Upper lobe of right lung (tissue), 1 donor: Measurements from ENCODE around the gene XPO5. TPM values are rescaled to one million over a fixed set of nuclear protein-coding genes. Genes with fewer than 3 reads are reported as not detected.

Experiments used
- ATAC-seq: fragments of 200-7000 bp; cut with Tn5 transposase; one replicate; pipeline ENCODE4 v1.9.1; 2020; ENCODE audit warnings: mild to moderate bottlenecking, moderate library complexity
- DNase-seq: peaks from one replicate; pipeline ENCODE4 v3.0.0-alpha.2; 2020
- H3K27ac ChIP-seq: fragments of 200-600 bp; one replicate; pipeline ENCODE4 v1.8.0; 2022
- H3K27me3 ChIP-seq: fragments of 200-600 bp; one replicate; pipeline ENCODE4 v1.8.0; 2022; ENCODE audit warnings: mild to moderate bottlenecking
- H3K36me3 ChIP-seq: fragments of 200-600 bp; one replicate; pipeline ENCODE4 v1.8.0; 2022
- H3K4me1 ChIP-seq: fragments of 200-600 bp; one replicate; pipeline ENCODE4 v1.8.0; 2022
- H3K4me3 ChIP-seq: fragments of 200-600 bp; one replicate; pipeline ENCODE4 v1.8.0; 2022; ENCODE audit warnings: mild to moderate bottlenecking
- H3K9me3 ChIP-seq: fragments of 200-600 bp; one replicate; pipeline ENCODE4 v1.8.0; 2022
- intact Hi-C: fragments of 100-400 bp; cut with DNase I; formaldehyde crosslinking; loops from one replicate; pipeline ENCODE4 v1.11.0; 2022
- total RNA-seq: library from RNA; stranded (reverse); fragmentation: NEBNext Ultra II Directional; extraction: Animal tissue kit (Norgen Biotek cat#: 25700); gene quantifications from one replicate; pipeline ENCODE4 v1.2.1, GENCODE V29; 2021
- TF ChIP-seq, protein P1 (sequence below): fragments of 200-600 bp; IDR thresholded peaks from one replicate; pipeline ENCODE4 v1.8.0; 2022; ENCODE audit warnings: antibody characterized with exemption
- donor health status: DM: no; HTN: yes; CAD: no; lungs with severe emphysema.

Gene XPO5
- total RNA-seq, 1 donor from 2014 or later: 36.9 TPM

- Histone ChIP-seq H3K4me1 (peaks cover 11% of the 10 kb centered on the region), H3K9me3 (no peaks in the 10 kb centered on the region), H3K4me3 (peak overlapping the region; percentile 86), H3K36me3 (no peaks in the 10 kb centered on the region), H3K27ac (peak overlapping the region; percentile 87), H3K27me3 (no peaks in the 10 kb centered on the region)
- DNase-seq (no peak), ATAC-seq (no peak)
- TF ChIP-seq, protein P1, sequence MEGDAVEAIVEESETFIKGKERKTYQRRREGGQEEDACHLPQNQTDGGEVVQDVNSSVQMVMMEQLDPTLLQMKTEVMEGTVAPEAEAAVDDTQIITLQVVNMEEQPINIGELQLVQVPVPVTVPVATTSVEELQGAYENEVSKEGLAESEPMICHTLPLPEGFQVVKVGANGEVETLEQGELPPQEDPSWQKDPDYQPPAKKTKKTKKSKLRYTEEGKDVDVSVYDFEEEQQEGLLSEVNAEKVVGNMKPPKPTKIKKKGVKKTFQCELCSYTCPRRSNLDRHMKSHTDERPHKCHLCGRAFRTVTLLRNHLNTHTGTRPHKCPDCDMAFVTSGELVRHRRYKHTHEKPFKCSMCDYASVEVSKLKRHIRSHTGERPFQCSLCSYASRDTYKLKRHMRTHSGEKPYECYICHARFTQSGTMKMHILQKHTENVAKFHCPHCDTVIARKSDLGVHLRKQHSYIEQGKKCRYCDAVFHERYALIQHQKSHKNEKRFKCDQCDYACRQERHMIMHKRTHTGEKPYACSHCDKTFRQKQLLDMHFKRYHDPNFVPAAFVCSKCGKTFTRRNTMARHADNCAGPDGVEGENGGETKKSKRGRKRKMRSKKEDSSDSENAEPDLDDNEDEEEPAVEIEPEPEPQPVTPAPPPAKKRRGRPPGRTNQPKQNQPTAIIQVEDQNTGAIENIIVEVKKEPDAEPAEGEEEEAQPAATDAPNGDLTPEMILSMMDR: no peak
- intact Hi-C loops: no loop called here
Measured at GRCh38 chr6:43476746-43477145, 99.1 kb downstream of the XPO5 start.

GRCh38 chr6:43475516-43475915 is 100.3 kb downstream of the XPO5 start:
- Histone ChIP-seq H3K36me3 (no peaks in the 10 kb centered on the region), H3K27me3 (no peaks in the 10 kb centered on the region), H3K9me3 (no peaks in the 10 kb centered on the region), H3K4me1 (peaks cover 11% of the 10 kb centered on the region), H3K27ac (no peak overlapping the region), H3K4me3 (no peak overlapping the region)
- ATAC-seq (no peak), DNase-seq (no peak)
- intact Hi-C loops: no loop called here
- TF ChIP-seq, protein P1: no peak

- Histone ChIP-seq H3K27ac (no peak overlapping the region), H3K4me3 (no peak overlapping the region), H3K36me3 (no peaks in the 10 kb centered on the region), H3K9me3 (no peaks in the 10 kb centered on the region), H3K4me1 (no peaks in the 10 kb centered on the region), H3K27me3 (peaks cover 9% of the 10 kb centered on the region)
- TF ChIP-seq, protein P1: no peak
- intact Hi-C loops: no loop called here
- DNase-seq (no peak), ATAC-seq (no peak)
Measured at GRCh38 chr6:43472515-43472914, 103.3 kb downstream of the XPO5 start.

Other genes starting within 250 kb of the XPO5 start
- 16.4 TPM for gene ZNF318, start 206.4 kb downstream of the XPO5 start, total RNA-seq
- gene ABCC10, start 148.5 kb downstream of the XPO5 start, total RNA-seq: 30.0 TPM
- 0.23 TPM for gene DLK2, start 120.5 kb downstream of the XPO5 start, total RNA-seq
- 31.2 TPM for gene TJAP1, start 98.5 kb downstream of the XPO5 start, total RNA-seq
- gene LRRC73, start 65.7 kb downstream of the XPO5 start, total RNA-seq: 0.55 TPM
- gene YIPF3, start 59.1 kb downstream of the XPO5 start, total RNA-seq: 100 TPM
- gene POLR1C, start 58.9 kb downstream of the XPO5 start, total RNA-seq: 28.5 TPM
- 21.4 TPM for gene POLH, start 147 bp upstream of the XPO5 start, total RNA-seq
- gene GTPBP2, start 53.2 kb upstream of the XPO5 start, total RNA-seq: 85.7 TPM
- 18.5 TPM for gene MAD2L1BP, start 59.8 kb upstream of the XPO5 start, total RNA-seq
- gene RSPH9, start 69.0 kb upstream of the XPO5 start, total RNA-seq: 0.20 TPM
- gene MRPS18A, start 111.8 kb upstream of the XPO5 start, total RNA-seq: 28.1 TPM
- 231 TPM for gene VEGFA, start 194.2 kb upstream of the XPO5 start, total RNA-seq